GM21576 (cell line): Measurements from ENCODE around the gene PFDN4.
A peak's percentile ranks its signal among the peaks of the same experiment; 100 is the strongest.

Experiments used
- ATAC-seq: cut with Tn5 transposase; IDR thresholded peaks from one replicate; pipeline ENCODE4 v1.9.1; 2021; ENCODE audit warnings: mild to moderate bottlenecking, moderate library complexity; ENCODE audit not compliant: unreplicated experiment

Gene PFDN4

DNA sequence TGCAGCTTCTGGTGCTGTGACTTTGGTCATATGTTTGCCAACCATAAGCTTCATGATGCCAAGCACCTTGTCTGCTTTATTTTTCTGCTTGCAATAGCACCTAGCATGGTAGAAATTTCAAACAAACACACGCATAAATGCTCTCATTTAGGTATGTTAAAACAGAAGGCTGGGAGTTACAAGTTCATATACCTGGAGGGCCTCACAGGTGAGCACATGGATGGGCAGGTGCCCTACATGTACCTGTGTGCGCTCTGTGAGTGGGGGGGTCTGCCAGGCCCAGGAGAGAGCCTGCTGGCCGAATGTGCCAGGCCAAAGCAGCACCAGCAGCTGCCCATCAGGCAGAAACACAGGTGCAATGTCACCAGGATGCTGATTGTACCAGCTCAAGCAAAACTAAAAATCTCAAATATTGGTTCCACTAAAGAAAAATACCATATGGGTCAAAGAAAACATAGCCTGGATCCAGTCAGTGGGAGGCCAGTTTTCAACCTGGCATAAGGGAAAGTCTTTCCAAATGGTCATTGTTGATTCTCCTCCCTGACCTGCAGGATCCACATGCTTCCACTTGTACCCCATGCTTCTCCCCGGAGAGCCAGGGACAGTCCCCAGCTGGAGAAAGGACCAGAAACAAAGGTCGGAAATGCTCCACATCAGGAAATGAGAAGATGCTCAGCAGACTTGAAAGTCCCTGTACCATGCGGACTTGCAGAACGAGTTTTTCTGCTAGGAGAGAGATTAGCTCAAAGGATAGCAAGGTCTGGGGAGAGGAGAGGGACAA lies 7.2 kb upstream of the PFDN4 start:
- ATAC-seq, result no peak

DNA sequence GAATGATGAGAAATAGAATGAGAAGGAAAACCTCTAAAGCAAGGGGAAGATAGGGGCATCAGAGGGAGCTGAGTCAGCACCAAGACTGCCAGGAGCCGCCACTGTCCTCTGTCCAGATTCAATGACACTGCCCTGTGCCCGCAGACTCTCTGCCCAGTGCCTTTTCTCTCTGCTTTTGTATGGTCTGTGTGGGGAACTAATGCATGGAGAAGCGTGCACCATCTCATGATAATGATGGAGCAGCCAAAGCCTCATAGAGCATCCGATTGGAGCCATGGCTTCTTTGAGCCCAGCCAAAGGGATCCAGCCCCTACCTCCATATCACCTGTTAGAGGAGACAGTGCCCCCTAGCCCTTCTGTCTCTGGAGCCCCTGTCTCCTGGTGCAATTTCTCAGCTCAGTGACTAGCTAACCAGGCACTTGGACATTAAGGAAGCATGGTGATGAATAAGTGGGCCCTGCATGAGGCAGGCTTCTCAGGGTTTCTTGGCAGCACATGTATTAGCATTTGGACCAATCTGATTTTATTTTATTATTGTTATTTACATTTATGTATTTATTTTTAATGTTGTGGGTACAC lies 6.5 kb upstream of the PFDN4 start:
- ATAC-seq, result no peak

DNA sequence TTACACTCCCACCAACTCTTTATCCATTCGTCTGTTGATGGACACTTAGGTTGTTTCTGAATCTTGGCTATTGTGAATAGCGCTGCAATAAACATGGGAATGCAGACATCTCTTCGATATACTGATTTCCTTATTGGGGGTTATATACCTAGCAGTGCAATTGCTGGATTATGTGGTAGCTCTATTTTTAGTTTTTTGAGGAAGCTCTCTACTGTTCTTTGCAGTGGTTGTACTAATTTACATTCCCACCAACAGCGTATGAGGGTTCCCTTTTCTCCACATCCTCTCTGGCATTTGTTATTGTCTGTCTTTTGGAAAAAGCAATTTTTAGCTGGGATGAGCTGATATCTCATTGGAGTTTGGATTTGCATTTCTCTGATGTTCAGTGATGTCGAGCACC lies 4.6 kb upstream of the PFDN4 start:
- no peak for ATAC-seq

DNA sequence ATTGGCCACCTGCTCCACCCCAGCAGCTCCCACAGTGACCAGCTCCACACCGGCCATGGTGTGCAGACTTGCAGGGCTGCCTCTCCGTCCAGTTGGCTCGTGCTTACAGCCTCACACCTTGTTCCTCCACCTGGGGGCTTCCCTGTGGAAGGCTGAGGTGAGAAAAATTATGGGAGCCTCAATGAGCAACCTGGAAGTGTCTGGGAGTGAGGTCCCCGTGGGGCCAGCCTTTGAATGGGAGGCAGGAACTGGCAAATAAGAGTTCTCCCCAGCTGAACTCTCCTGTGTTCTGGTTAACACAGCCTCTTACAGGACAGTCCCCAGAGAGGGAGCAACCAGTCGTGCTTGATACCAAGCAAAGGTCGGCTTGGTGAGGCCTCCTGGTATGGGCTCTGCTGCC lies 3.8 kb upstream of the PFDN4 start:
- no peak for ATAC-seq

DNA sequence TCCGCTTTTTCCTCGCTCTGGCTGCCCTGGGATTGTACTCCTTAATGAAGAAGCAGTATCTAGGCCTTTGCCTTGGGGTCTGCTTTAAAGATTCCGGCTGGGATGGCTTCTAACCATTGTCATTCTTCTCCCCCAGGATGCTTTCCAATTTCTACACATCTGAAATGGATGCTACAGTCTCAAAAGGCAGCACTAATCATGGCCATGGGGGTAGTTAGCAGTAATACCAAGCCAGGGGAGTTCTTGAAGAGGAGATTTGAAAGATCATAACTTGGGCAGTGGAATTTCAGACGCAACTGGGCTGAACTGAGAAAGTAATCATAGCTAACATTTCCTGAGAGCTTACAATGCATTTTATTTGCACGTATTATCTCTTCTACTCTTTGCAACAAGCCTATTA lies 3.4 kb upstream of the PFDN4 start:
- no peak for ATAC-seq

DNA sequence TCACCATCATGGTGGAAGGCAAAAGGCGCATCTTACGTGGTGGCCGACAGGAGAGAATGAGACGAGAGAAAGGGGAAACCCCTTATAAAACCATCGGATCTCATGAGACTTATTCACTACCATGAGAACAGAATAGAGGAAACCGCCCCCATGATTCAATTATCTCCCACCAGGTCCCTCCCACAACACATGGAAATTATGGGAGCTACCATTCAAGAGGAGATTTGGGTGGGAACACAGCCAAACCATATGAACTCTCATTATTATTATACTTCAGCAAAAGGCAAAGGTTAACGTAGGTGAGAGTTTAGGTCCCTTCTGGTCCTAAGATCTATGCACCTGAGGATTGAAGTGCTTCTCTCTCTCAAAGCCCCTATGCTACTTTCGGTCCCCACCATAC lies 2.4 kb upstream of the PFDN4 start:
- no peak for ATAC-seq

DNA sequence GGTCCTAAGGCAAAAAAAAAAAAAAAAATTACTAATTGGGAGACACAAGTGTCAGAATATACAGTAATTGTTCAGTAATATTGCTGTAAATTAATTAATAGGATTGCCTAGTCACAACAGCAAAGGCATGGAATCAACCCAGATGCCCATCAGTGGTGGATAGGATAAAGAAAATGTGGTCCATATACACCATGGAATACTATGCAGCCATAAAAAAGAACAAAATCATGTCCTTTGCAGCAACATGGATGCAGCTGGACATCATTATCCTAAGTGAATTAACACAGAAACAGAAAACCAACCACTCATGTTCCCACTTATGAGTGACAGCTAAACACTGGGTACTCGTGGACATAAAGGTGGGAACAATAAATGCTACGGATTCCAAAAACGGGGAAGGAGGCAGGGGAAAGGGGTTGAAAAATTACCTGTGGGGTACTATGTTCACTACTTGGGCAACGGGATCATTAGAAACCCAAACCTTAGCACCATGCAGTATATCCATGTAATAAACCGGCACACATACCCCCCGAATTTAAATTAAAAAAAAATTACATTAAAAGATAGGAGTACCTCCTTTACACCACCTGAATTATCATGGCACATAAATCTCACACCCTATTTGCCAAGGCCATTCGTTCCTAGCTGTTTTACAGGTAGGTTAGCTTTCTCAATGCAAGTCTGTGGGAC lies 689 bp upstream of the PFDN4 start:
- no peak for ATAC-seq

DNA sequence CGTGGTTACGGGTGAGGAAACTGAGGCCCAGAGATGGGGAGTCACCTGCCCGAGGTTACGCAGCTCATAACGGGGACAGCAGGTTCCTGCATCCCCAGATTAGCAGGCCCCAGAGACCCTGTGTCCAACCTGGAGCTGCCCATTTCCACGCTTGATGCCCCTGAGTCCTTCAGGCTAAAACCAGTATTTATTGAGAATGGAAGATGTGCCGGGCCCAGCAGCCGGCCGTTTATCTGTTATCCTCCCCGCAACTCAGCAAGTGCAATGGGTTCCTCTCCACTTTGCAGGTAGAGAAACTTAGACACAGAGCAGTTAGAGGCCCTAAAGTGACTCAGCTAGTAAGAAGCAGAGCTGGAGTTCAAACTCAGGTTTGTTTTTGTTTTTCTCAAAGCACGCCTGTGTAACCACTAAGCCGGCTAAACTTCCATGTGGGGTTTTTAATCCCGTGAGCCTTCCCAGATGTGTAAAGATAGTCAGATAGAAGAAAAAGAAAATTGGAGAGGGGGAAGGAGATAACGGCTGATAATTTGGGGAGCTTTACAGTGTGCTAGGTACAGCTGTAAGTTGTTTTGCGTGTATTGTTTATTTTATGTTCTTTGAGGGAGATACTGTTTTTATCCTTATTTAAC lies 775 bp downstream of the PFDN4 start:
- ATAC-seq, result peak; percentile 12

DNA sequence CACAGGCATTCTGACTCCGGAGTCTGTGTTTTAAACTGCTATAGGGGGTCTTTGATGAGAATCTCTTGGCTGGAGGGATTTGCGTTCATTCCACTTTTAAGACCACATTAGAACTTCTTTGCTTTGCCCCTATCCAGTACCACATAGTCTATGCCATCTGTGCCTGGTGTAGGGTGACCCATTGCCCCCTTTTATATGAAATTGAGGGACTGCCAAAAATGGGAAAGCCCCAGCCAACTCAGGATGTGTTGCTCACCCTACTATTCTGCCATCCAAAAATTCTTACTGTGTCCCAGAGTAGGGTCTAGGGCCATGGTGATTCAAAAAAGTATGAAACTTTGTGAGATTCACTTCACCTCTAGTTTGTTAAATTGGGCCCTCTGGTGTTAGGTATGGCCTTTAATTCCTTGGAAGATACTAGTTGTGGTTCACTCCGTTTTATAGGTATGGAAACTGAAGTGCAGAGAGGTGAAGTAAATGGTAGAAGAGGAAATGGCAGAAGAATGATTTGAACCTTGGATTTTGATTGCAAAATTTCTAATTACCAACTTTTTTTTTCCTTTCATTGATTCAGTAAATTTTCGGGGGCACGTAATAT lies 1.4 kb downstream of the PFDN4 start:
- no peak for ATAC-seq

DNA sequence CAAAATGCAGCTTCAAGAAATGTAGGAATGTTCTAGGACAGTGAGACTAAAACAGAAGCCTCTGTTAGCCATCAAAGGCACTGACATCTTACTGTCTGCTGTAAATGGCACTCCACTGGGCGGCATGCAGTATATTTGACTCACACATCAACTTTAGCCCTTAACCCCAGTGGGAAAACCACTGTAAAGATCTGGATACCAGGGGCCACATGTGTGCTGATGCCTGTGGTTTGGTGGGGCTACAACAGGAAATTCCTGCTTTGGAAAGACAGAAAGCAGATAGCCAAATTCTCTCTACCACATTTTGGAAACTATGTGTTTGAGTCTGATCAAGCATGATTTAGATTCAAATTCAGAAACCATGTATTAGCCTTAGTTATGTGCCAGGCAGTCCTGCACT lies 4.3 kb downstream of the PFDN4 start:
- ATAC-seq, result no peak

DNA sequence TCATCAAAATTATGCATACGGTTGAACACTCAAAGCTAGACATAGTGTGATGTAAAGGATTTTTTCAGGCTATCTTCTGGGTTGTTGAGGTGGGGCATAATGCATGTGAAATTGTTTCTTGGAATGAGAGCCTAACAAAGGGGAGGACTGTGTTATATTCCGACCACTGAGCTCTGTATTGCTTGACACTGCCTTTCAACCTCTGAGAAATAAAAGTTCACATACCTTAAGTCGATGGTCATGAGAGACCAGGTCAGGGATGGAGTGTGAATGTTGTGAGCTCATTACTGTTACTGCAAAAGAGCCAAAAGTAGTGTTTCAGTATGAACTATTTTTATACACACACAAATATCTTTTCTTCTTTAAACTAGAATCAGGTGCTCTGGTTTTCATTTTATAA lies 5.0 kb downstream of the PFDN4 start:
- ATAC-seq, result no peak

DNA sequence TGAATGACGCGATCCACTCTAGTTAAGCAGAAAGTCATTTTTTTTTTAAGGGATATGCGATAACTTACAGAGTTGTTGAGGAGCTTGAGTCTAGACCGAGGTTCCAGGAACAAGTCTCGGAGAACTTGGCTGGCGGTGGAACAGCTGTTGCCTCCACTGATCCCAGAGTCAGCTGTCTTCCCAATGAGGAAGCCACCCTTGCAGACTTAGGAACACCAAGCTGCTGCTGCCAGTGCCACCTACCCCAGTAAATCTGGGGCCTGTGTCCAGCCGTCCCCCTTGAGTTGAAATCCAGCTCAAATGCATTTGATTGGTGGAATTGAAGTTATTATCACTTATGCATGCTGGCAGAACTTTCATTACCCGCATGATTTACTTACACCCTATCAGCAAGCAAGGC lies 6.7 kb downstream of the PFDN4 start:
- no peak for ATAC-seq

DNA sequence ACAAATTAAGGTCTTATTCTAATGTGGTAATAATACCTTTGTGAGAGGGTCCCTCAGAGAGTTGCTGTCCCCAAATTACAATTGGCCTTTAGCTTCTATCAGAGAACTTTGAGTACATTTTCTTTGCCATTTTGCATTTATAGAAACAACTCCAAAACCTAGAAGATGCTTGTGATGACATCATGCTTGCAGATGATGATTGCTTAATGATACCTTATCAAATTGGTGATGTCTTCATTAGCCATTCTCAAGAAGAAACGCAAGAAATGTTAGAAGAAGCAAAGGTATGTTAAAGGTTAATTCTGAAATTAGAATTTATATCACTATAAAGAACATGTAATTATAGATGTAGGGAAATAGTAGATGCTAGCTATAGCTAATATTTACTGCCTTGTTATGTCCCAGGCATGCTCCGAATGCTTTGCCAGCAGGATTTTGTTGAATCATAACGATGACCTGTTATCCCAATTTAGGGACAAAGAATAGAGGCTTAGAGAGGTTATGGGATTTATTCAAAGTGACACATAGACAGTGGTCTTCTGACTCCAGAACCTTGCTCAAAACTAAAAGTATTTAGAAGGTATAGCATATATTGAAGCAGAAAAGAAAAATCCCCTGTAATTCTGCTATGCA lies 7.4 kb downstream of the PFDN4 start:
- no peak for ATAC-seq

DNA sequence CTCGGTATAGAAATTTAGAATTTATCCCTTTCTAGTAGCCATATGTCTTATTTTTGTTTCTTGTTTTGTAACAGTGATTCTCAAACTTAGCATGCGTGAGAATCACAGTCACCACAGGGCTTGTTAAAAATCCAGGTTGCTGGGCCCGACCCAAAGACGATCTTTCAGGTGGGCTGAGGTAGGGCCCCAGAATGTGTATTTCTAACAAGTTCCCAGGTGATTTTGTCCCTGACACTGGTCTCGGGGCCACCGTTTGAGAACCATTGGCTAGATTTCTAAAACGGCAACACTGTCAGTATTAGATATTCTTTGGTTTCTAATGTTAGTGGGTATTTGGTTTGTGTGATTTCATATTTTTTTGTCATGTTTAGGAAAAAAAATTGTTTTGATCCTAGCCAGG lies 9.9 kb downstream of the PFDN4 start:
- no peak for ATAC-seq

DNA sequence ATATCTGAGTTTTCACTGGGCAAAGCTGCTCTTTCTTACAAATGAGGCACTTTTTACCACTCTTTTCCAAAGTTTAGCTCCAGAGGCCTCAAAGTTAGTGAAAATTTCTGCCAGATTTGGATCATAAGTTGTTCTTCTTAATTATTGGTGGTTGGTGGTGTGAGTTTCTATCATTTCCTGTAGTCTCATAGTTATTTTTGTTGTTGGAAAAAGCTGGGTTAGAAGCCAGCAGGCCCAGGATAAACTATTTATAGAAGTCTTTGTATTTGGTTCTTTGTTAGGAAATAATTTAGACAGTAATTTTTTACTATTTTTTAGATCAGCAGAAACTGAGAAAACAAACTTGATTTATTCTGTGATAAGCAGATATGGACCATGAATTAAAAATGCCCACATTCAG lies 10.6 kb downstream of the PFDN4 start:
- no peak for ATAC-seq

DNA sequence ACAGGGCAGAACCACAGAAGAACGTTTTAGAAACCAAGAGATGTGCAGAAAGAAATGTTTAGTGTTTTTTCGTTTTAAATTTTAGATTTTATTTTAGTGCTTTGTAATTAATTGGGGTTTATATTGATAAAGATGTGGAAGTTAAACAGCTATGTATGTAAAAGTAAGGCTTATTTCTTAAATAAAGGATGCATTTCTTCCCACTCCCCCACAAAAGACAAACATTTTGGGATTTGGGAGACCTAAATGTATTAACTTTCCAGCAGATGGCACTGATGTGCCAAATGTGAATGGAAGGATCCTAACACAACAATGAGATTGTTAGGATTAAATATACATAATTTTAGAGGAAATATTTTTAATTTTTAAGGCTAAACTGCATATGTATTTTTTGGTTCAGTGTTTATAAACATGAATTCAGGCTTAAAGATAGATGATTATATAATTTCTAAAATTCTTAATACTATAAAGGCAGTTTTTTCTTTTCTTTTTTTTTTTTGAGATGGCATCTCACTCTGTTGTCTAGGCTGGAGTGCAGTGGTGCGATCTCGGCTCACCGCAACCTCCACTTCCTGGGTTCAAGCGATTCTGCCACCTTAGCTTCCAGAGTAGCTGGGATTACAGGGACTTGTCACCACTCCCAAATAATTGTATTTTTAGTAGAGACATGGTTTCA lies 12.0 kb downstream of the PFDN4 start:
- ATAC-seq, result no peak

DNA sequence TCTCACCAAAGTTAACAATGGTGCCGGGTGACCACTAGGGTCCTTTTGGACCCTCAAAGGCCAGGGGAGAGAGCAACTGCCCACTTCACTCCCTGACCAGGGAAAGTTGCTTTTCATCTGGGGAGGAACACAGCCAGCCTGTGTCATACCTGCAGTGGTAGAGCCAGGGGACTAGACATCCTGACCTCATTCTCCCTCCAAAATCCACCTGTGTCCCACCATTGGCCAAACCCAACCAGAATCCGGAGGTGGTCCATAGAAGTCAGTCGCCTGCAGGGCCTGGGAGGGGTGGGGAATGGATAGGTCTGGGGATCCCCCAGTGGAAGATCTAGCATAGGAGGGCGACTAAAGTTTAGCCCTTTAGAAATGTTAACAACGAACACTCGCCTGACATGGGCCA lies 12.8 kb downstream of the PFDN4 start:
- ATAC-seq, result no peak

DNA sequence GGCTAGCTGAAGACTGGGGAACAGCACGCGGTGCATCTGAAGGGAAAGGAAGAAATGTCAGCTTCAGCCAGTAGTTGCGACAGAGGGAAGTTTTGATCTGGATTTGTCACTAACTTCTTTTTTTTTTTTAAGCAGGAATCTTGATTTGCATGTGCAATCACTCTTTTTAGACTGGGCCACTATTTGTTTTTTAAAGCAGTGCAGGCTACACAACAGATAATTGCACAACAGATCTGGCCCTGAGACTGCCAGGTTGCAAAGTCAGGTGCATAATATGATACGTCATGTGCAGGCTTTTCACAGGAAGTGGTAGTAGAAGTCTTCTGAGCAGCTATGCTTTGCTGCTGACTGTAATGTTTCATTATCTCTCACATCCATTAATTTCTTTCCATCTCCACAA lies 13.5 kb downstream of the PFDN4 start:
- ATAC-seq, result no peak

DNA sequence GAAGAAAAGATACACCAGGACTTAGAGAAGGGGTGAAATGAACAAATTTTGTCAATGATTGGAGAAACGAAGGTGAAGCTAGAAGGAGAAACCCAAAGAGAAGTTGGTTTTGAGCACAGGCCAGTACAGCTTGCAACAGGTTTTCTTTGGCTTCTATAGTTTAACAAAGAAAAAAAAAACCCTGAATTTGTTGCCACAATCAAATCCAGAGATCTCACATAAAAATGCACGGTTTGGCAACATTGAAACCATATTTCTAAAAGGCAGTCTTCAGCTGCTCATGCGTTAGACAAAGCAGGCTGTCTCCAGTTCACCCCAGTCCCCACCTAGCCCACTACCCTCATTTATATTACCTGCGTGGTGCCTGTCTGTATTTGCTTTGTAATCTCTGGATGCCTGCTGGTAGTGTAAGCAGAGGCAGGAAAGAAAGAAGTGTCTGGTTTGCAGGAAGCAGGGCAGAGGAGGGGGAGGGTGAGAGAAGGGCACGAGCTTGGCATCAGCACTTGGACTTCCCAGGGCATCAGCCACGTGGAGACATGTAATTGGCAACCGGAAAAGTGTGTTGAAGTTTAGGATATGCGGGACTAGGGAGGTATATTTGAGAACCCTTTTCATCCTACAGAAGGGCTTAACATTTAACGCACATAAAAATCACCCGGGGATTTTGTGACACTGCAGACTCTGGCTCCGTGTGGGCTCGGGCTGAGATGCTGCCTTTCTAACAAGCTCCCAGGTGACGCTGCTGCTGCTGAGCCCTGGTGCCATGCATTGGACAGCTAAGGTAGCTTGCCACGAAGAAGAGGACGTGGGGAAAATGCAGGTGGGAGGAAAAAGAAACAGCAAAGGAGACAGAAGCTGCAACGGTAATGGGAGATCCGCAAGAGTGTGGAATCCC lies 14.4 kb downstream of the PFDN4 start:
- no peak for ATAC-seq
